DOHH2 (cell line): Measurements from ENCODE around the gene PNCK.
"Not testable (repeated sequence)": the region's sequence is repeated elsewhere in the genome, so short reads cannot be mapped to it uniquely, and the experiment has no call there.

Experiments used
- CTCF ChIP-seq: fragments of 200-600 bp; sonication (generic); IDR thresholded peaks from one replicate; pipeline ENCODE4 v1.5.1; 2014; ENCODE audit warnings: antibody characterized with exemption, mild to moderate bottlenecking, low read depth, low read length; ENCODE audit not compliant: poor library complexity, severe bottlenecking
- EZH2phosphoT487 ChIP-seq: fragments of 200-600 bp; sonication (generic); IDR thresholded peaks from 2 replicates; pipeline ENCODE4 v1.6.1; 2017; ENCODE audit warnings: borderline replicate concordance, mild to moderate bottlenecking, antibody characterized with exemption, low read length, moderate library complexity, mixed read lengths

- TF ChIP-seq CTCF, EZH2phosphoT487: not testable (repeated sequence)
Observed at GRCh38 chrX:153683486-153683885, 9.9 kb upstream of the PNCK start.
